ENCODE data around the gene ZNF200. TPM values are rescaled to one million over a fixed set of nuclear protein-coding genes. Genes with fewer than 3 reads are reported as not detected.
A peak's percentile ranks its signal among the peaks of the same experiment; 100 is the strongest.

Gene ZNF200
- polyA plus RNA-seq, 1 of the 3 experiments (the other 2 are of a cell fraction) = 2.8 TPM

DNA sequence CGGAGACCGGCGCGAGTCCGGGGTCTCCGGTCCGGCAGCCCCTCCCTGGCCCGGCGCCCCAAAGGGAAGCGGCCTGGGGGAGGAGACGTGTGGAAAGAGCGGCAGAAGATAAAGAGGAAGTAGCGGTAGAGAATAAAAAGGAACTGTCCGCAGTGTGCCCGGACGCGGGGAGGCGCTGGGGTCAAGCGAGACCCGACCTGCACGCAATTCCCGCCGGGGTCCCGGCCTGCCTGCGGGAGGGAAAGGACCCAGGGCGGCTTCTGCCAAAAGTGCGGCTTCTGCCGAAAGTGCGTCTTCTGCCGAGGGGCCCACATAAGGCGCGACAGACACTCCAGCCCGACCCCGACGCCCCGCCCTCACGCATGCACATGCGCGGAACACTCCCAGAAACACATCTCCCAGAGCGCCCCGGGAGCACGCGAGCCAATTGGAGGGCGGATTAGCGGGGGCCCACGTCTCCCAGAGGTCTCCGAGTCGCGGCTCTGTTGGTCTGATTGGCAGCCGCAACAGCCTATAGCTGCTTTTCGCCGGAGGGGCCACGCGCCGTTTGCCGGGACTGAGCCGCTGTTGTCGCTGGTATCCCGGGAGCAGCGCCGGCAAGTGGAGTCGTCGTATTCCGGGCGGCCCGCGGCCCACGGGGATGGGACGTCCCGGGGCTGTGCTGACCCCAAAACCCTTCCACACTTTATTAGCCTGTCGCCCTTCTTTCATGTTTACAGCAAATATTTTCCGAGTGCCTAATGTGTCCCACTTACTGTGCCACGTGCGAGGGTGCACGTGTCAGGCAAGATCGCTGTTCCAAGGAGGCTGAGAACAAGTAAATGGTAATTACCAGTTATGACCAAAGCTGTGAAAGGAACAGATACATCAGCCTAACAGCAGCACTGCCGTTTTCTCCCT, 29.4 kb upstream of the ZNF200 start (continued):
- TF ChIP-seq, protein P1, sequence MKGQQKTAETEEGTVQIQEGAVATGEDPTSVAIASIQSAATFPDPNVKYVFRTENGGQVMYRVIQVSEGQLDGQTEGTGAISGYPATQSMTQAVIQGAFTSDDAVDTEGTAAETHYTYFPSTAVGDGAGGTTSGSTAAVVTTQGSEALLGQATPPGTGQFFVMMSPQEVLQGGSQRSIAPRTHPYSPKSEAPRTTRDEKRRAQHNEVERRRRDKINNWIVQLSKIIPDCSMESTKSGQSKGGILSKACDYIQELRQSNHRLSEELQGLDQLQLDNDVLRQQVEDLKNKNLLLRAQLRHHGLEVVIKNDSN (IDR thresholded peaks at IDR 0.05; ENCODE audit: borderline replicate concordance, low read depth) = peak; percentile 69; the same call in 1 of the 2 replicates
- TF ChIP-seq TCF12 (IDR thresholded peaks at IDR 0.05) = no peak
- TF ChIP-seq EP300 (IDR thresholded peaks at IDR 0.05; ENCODE audit: borderline replicate concordance in 1 of 2, low read depth in 1 of 2, low read length in 1 of 2) = no peak
- TF ChIP-seq FOXJ3 (CRISPR knock-in tag; IDR thresholded peaks at IDR 0.05) = no peak
- TF ChIP-seq RAD21 (IDR thresholded peaks at IDR 0.05; ENCODE audit: low read length) = no peak; the same call in 1 of the 2 replicates
- no peak for TF ChIP-seq GATA2 (CRISPR knock-in tag; IDR thresholded peaks at IDR 0.05)
- TF ChIP-seq RFX5 (IDR thresholded peaks at IDR 0.05; ENCODE audit: low read length) = no peak; the same call in 1 of the 2 replicates
- TF ChIP-seq, protein P2, sequence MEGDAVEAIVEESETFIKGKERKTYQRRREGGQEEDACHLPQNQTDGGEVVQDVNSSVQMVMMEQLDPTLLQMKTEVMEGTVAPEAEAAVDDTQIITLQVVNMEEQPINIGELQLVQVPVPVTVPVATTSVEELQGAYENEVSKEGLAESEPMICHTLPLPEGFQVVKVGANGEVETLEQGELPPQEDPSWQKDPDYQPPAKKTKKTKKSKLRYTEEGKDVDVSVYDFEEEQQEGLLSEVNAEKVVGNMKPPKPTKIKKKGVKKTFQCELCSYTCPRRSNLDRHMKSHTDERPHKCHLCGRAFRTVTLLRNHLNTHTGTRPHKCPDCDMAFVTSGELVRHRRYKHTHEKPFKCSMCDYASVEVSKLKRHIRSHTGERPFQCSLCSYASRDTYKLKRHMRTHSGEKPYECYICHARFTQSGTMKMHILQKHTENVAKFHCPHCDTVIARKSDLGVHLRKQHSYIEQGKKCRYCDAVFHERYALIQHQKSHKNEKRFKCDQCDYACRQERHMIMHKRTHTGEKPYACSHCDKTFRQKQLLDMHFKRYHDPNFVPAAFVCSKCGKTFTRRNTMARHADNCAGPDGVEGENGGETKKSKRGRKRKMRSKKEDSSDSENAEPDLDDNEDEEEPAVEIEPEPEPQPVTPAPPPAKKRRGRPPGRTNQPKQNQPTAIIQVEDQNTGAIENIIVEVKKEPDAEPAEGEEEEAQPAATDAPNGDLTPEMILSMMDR (IDR thresholded peaks at IDR 0.05) = peak; percentile 44
- peak; percentile 20; the same call in 1 of the 2 replicates for TF ChIP-seq GABPA (IDR thresholded peaks at IDR 0.05; ENCODE audit: low read depth)
- TF ChIP-seq, protein P3, sequence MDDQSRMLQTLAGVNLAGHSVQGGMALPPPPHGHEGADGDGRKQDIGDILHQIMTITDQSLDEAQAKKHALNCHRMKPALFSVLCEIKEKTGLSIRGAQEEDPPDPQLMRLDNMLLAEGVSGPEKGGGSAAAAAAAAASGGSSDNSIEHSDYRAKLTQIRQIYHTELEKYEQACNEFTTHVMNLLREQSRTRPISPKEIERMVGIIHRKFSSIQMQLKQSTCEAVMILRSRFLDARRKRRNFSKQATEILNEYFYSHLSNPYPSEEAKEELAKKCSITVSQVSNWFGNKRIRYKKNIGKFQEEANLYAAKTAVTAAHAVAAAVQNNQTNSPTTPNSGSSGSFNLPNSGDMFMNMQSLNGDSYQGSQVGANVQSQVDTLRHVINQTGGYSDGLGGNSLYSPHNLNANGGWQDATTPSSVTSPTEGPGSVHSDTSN (IDR thresholded peaks at IDR 0.05) = peak; percentile 100
- no peak for TF ChIP-seq EZH2phosphoT487 (IDR thresholded peaks at IDR 0.05; ENCODE audit: borderline replicate concordance, low read depth)
- TF ChIP-seq FOSL2 (IDR thresholded peaks at IDR 0.05; ENCODE audit: borderline replicate concordance, low read depth) = no peak
- no peak for TF ChIP-seq REST (IDR thresholded peaks at IDR 0.05; ENCODE audit: low read depth, low read length)
- peak; percentile 31; the same call in 1 of the 2 replicates for TF ChIP-seq TAF1 (IDR thresholded peaks at IDR 0.05; ENCODE audit: borderline replicate concordance, low read depth, low read length)
- no peak for TF ChIP-seq JUND (IDR thresholded peaks at IDR 0.05)
- TF ChIP-seq ELF1 (IDR thresholded peaks at IDR 0.05) = peak; percentile 36; the same call in 1 of the 2 replicates
- TF ChIP-seq SIN3A (IDR thresholded peaks at IDR 0.05; ENCODE audit: borderline replicate concordance, low read depth, low read length) = peak; percentile 45
